ENCODE results near the gene KLHL29. TPM values are rescaled to one million over a fixed set of nuclear protein-coding genes. Genes with fewer than 3 reads are reported as not detected.

The KLHL29 gene
- total RNA-seq, 1 donor from 2014 or later = 4.4 TPM

DNA sequence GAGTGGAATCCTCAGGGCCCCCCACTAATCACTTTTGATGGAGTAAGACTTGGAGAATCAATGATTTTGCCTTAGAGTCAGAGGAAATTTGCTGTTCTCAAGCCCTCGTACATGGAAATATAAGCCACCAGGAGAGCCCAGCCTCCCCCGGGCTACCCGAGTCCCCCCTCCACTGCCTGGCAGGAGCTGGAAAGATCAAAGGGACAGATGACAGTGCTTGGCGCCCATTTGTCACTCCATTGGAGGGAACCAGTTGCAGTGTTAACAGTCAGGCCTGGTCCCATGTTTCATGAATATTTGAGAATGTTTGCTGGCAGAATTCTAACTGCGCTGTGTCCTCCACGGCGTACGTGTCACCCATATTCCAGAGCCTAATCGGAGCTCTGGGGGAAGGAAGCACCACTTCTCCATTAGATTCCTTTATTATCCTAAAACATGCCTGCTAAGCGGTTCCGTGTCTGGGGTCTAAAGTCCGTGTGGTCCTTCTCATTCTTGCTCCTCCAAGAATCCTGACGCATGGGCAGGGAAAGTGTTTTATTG is 202.4 kb downstream of the KLHL29 start:
- Mint-ChIP-seq H3K36me3 (ENCODE audit: insufficient read depth) (no peaks in the 10 kb centered on the region), H3K27ac (no peak overlapping the region), H3K4me1 (ENCODE audit: low read depth) (peaks cover 22% of the 10 kb centered on the region), H3K4me3 (ENCODE audit: low read depth) (no peak overlapping the region), H3K27me3 (peaks cover 14% of the 10 kb centered on the region), H3K9me3 (ENCODE audit: low read depth) (no peaks in the 10 kb centered on the region)
- DNase-seq (ENCODE audit: low spot score, unreplicated experiment) = no peak
- TF ChIP-seq, protein P1, sequence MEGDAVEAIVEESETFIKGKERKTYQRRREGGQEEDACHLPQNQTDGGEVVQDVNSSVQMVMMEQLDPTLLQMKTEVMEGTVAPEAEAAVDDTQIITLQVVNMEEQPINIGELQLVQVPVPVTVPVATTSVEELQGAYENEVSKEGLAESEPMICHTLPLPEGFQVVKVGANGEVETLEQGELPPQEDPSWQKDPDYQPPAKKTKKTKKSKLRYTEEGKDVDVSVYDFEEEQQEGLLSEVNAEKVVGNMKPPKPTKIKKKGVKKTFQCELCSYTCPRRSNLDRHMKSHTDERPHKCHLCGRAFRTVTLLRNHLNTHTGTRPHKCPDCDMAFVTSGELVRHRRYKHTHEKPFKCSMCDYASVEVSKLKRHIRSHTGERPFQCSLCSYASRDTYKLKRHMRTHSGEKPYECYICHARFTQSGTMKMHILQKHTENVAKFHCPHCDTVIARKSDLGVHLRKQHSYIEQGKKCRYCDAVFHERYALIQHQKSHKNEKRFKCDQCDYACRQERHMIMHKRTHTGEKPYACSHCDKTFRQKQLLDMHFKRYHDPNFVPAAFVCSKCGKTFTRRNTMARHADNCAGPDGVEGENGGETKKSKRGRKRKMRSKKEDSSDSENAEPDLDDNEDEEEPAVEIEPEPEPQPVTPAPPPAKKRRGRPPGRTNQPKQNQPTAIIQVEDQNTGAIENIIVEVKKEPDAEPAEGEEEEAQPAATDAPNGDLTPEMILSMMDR (IDR thresholded peaks at IDR 0.05; ENCODE audit: unreplicated experiment) = no peak

DNA sequence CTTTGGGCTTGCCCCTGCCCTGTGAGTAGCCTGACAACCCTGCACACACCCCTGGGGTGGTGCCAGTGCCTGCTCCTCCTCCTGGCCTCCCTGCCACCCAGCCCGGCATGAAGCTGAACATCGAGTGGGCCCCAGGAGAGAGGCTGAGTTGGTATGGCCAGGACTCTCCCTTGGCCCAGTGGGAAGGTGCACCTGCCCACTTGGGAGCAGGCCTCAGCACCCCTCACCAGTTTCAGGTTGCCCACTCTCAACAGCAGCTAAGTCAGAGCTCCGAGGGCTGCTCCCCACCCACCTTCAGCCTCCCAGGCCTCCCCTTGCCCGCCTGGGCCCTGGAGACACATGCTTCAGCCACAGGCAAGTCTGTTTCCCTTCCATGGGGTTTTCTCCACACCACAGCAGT is 203.1 kb downstream of the KLHL29 start:
- H3K36me3 Mint-ChIP-seq (ENCODE audit: insufficient read depth) = no peaks in the 10 kb centered on the region
- DNase-seq (ENCODE audit: low spot score, unreplicated experiment) = no peak
- peaks cover 16% of the 10 kb centered on the region for H3K27me3 Mint-ChIP-seq
- no peak overlapping the region for H3K4me3 Mint-ChIP-seq (ENCODE audit: low read depth)
- peaks cover 22% of the 10 kb centered on the region for H3K4me1 Mint-ChIP-seq (ENCODE audit: low read depth)
- no peaks in the 10 kb centered on the region for H3K9me3 Mint-ChIP-seq (ENCODE audit: low read depth)
- TF ChIP-seq, protein P1 (IDR thresholded peaks at IDR 0.05; ENCODE audit: unreplicated experiment) = no peak
- H3K27ac Mint-ChIP-seq = no peak overlapping the region

DNA sequence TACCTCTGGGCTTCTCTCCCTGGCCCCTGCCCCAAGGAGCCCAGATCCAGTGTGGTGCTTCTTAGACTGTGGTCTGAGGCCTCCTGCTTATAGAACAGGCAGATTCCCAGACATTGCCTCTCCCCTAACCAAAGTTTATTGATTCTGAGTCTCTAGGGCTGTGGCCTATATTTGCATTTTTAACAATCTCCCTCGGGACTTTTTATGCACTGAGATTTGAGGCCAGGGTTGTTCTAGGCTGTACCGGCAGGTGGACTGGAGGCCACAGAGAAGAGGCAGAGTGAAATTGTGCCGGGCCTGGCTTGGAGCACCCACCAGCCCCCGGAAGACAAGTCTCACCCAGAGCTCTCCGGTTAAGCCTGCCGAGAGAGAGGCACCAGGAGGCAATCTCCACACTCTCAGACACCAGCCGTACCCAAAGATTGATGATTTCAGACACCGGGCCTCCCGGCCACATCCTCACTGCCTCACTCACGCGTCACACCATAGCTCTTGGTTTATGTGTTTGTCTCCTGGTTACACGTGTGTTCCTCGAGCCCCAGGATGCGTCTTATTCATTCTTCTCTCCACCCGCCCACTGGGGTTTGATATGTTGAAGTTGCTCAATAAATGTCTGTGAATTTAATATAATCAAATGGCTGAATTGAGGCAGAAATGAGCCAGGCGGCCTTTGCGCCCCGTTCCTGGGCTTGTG is 203.7 kb downstream of the KLHL29 start:
- DNase-seq (ENCODE audit: low spot score, unreplicated experiment) = no peak
- TF ChIP-seq, protein P1 (IDR thresholded peaks at IDR 0.05; ENCODE audit: unreplicated experiment) = no peak
- Mint-ChIP-seq H3K27ac (no peak overlapping the region), H3K27me3 (peaks cover 16% of the 10 kb centered on the region), H3K4me3 (ENCODE audit: low read depth) (no peak overlapping the region), H3K4me1 (ENCODE audit: low read depth) (peaks cover 22% of the 10 kb centered on the region), H3K36me3 (ENCODE audit: insufficient read depth) (no peaks in the 10 kb centered on the region), H3K9me3 (ENCODE audit: low read depth) (no peaks in the 10 kb centered on the region)

DNA sequence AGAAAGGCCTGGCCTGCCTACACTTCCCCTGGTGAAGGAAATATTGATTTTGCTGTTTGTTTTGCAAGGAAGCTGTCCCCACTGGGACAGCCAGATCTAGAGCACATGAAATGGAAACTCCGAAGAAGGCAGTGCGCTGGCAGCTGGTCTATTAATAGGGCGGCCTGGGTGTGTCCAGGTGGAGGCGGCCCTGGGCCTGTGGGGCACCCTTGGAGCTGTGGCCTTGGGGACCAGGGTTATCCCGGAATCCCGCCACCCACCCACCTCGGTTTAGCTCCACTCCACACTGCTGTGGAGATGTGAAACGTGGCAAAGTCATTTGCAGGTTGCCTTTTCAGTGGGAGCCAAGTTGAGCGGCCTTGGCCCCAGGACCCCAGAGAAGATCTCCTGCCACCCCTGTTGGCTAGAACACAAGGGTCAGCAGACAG is 204.3 kb downstream of the KLHL29 start:
- Mint-ChIP-seq H3K4me3 (ENCODE audit: low read depth) (no peak overlapping the region), H3K4me1 (ENCODE audit: low read depth) (peaks cover 22% of the 10 kb centered on the region)

DNA sequence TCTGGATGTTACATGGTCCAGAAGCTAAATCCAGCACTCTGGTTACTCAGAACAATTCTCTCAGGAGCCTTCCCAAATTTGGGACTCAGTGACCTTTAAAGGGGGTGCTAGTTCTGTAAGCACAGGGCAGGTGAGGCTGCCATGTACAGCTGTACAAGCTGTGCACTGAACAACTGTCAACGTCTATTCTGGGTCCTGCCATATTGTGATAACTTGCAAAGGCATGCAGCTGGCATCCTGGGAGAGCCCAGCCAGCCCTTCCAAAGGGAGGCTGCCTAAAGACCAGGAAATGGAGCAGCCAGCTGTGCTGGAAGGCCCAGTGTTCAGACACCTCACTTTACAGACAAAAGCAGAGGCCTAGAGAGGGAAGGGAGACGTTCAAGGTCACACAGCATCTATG is 204.8 kb downstream of the KLHL29 start:
- TF ChIP-seq, protein P1 (IDR thresholded peaks at IDR 0.05; ENCODE audit: unreplicated experiment) = no peak
- Mint-ChIP-seq H3K27me3 (peaks cover 19% of the 10 kb centered on the region), H3K27ac (no peak overlapping the region)

More for the DNA sequence above, 204.3 kb downstream of the KLHL29 start:
- DNase-seq (ENCODE audit: low spot score, unreplicated experiment) = no peak
- H3K9me3 Mint-ChIP-seq (ENCODE audit: low read depth) = no peaks in the 10 kb centered on the region
- no peak overlapping the region for H3K27ac Mint-ChIP-seq
- H3K36me3 Mint-ChIP-seq (ENCODE audit: insufficient read depth) = no peaks in the 10 kb centered on the region
- TF ChIP-seq, protein P1 (IDR thresholded peaks at IDR 0.05; ENCODE audit: unreplicated experiment) = no peak
- H3K27me3 Mint-ChIP-seq = peaks cover 16% of the 10 kb centered on the region

More for the DNA sequence above, 204.8 kb downstream of the KLHL29 start:
- no peaks in the 10 kb centered on the region for H3K36me3 Mint-ChIP-seq (ENCODE audit: insufficient read depth)
- no peaks in the 10 kb centered on the region for H3K9me3 Mint-ChIP-seq (ENCODE audit: low read depth)
- H3K4me3 Mint-ChIP-seq (ENCODE audit: low read depth) = no peak overlapping the region
- H3K4me1 Mint-ChIP-seq (ENCODE audit: low read depth) = peaks cover 24% of the 10 kb centered on the region
- DNase-seq (ENCODE audit: low spot score, unreplicated experiment) = no peak

All from progenitor cell of endocrine pancreas (in vitro differentiated cells).